ENCODE results near the gene IBA57.

The IBA57 gene

DNA sequence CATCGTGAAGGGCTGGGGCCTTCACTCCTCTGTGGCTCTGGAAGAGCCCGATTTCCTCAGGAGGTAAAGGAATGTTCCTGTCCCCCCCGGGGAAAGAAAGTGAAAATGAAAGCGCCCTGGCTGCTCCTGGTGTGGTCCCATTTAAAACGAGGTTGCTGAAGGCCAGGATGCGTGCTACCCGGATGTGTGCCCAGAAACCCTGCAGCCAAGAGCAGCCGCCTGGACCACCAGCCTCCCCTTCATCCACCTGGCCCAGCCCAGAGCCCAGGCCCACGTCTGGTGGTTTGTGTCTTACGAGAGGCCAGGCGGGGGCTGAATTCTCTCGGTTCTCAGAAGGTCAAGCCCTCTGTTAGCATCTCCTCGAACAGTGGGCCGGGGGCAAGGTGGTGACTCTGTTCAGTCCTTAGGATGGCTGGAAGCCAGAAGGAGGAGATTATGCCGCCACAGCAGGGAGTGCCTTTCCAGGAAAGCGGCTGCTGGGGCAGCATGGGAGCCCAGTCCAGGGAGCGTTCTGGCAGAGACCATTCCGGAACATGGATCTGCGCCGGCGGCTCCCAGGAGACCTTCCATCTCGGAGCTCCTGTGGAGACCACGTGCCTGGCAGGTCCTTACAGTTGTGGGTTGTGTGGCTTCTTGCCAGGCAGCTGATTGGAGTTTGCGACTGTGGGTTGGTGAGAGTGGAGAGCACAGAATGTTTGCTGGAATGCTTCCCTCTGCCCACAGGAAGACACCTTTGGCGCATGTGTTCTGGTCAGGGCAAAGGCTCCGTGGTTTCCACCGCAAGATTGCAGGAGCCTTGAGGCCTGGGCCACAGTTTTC, 24.2 kb upstream of the IBA57 start:
- H3K9me3 Mint-ChIP-seq = no peaks in the 10 kb centered on the region
- peak overlapping the region; percentile 97 for H3K27ac Mint-ChIP-seq
- peaks cover 34% of the 10 kb centered on the region for H3K4me1 Mint-ChIP-seq (ENCODE audit: low read depth)
- peaks cover 14% of the 10 kb centered on the region for H3K36me3 Mint-ChIP-seq (ENCODE audit: low read depth)
- H3K4me3 Mint-ChIP-seq = peak overlapping the region; percentile 99
- H3K27me3 Mint-ChIP-seq = no peaks in the 10 kb centered on the region

DNA sequence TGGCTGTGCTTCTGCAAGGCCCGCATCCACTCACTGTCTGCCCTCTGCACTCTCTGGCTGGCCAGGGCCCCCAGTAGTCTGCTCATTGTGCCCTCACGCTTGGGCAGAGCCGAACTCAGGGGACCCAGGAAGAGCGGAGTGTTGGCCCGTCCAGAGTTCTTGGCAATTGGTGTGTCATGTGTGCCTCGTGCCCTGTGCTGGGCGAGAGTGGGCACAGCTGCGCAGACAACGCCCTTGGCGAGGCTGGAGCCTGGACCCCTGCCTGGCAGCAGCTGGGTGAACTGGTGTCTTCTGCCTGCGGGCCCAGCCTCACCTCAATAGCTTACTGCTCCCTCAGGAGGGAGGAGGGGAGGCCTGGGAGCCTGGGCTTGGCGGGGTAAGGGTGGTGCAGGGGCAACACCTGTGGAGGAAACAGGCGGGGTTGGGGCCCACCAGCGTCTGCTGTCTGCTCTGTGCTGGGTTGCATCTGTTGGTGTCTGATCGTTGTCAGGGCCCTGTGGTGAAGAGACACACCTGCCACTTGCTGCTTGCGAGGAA, 23.4 kb upstream of the IBA57 start:
- Mint-ChIP-seq H3K36me3 (ENCODE audit: low read depth) (peaks cover 14% of the 10 kb centered on the region), H3K9me3 (no peaks in the 10 kb centered on the region), H3K4me1 (ENCODE audit: low read depth) (peaks cover 34% of the 10 kb centered on the region), H3K27ac (peak overlapping the region; percentile 97), H3K4me3 (peak overlapping the region; percentile 99), H3K27me3 (no peaks in the 10 kb centered on the region)

- Mint-ChIP-seq H3K36me3 (ENCODE audit: low read depth) (peaks cover 14% of the 10 kb centered on the region), H3K4me1 (ENCODE audit: low read depth) (peaks cover 34% of the 10 kb centered on the region), H3K27ac (peak overlapping the region; percentile 74), H3K9me3 (no peaks in the 10 kb centered on the region), H3K4me3 (peak overlapping the region; percentile 99), H3K27me3 (no peaks in the 10 kb centered on the region)
Observed at GRCh38 chr1:228142701-228143136, 22.9 kb upstream of the IBA57 start.

DNA sequence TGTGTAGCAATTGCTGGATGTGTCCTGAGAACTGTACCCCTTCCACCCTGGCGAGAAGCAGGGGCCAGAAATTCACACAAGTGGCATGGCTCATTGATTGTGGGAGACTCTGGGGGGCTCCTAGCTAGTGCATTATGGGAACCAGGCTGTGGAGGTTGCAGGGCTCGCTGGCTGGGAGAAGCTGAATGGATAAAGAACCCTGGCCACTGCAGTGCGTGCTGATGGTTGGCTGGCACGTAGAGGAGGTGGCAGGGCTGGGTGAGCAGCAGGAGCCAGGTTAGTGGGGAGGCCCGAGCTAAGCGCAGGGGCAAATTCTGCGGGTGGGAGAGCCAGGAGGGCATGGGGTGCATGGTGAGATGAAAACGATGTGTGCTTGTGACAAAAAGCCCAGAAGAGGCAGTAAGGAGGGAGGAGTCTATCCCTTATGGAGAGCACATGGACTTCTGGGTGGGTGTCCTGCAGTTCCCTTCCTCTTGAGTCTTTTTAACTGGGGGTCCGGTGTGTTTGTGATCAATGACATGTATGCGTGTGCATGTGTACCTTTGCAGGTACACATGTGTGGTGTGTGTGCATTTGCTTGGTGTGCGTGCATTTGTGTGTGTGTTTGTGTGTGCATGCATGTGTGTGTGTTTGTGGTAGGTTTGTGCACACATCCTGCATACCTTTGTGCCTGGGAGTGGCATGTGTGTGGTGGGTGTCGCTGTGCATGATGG, 22.0 kb upstream of the IBA57 start:
- Mint-ChIP-seq H3K27ac (peak overlapping the region; percentile 74), H3K9me3 (no peaks in the 10 kb centered on the region), H3K36me3 (ENCODE audit: low read depth) (peaks cover 14% of the 10 kb centered on the region), H3K4me1 (ENCODE audit: low read depth) (peaks cover 34% of the 10 kb centered on the region), H3K4me3 (peak overlapping the region; percentile 99), H3K27me3 (no peaks in the 10 kb centered on the region)

GRCh38 chr1:228144193-228144992, 21.2 kb upstream of the IBA57 start:
- H3K4me1 Mint-ChIP-seq (ENCODE audit: low read depth) = peaks cover 34% of the 10 kb centered on the region
- no peaks in the 10 kb centered on the region for H3K27me3 Mint-ChIP-seq
- peak overlapping the region; percentile 0 for H3K4me3 Mint-ChIP-seq
- no peaks in the 10 kb centered on the region for H3K9me3 Mint-ChIP-seq
- peaks cover 14% of the 10 kb centered on the region for H3K36me3 Mint-ChIP-seq (ENCODE audit: low read depth)
- H3K27ac Mint-ChIP-seq = no peak overlapping the region

DNA sequence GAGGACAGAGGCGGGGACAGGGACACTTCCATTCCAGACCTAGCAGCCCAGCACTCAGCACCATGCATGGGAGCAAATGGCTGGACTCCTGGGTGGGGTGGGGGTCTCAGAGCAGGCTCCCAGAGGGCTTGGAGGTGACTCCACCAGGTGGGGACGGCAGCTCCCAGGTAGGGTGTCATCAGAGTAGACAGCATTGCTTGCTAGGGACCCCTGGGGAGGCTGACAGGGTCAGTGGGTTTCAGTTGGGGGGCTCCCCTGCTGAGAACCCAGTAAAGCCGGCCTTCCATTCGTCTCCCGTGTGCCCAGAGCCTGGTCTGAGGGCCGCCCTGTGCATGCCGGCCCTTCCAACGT, 20.6 kb upstream of the IBA57 start:
- Mint-ChIP-seq H3K4me1 (ENCODE audit: low read depth) (peaks cover 29% of the 10 kb centered on the region), H3K36me3 (ENCODE audit: low read depth) (peaks cover 14% of the 10 kb centered on the region), H3K9me3 (no peaks in the 10 kb centered on the region), H3K27me3 (no peaks in the 10 kb centered on the region), H3K4me3 (no peak overlapping the region), H3K27ac (no peak overlapping the region)

DNA sequence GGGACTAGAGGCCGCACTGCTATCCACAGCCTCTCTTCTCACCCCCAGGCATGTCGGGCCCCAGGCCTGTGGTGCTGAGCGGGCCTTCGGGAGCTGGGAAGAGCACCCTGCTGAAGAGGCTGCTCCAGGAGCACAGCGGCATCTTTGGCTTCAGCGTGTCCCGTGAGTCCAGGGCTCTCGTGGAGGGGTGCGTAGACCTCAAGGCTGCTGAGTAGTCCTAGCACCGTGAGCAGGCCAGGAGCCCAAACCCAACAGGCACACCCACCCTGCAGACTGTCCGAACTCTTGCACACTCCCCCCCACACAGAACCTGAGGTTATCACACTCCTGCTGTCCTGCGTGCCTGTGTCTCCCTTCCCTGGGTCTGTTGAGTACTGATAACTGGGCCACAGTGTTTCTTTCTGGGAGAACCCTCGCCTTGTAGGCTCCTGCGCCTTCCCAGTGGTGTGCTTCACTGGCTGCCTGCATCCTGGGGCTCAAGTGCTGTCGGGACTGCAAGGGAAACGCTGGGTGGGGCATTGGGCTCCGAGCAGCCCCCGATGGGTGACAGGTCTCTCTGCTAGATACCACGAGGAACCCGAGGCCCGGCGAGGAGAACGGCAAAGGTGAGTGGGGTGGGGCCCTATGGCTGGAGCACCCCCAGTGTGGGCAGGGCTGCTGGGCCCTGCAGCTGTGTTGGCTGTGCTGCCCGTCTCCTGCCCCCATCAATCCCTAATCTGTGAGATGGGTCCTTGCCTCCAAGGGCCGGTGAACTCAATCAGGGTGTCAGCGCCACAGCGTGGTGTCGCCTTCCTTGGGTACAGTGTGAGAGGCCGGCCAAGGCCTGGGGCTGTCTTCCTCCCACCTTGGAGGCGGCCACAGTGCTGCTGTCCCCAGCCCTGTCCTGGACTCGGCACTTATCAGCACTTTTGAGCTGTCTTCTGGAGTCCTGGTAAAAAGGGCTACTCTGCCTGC, 19.9 kb upstream of the IBA57 start:
- no peak overlapping the region for H3K4me3 Mint-ChIP-seq
- peaks cover 29% of the 10 kb centered on the region for H3K4me1 Mint-ChIP-seq (ENCODE audit: low read depth)
- H3K9me3 Mint-ChIP-seq = no peaks in the 10 kb centered on the region
- no peaks in the 10 kb centered on the region for H3K27me3 Mint-ChIP-seq
- H3K36me3 Mint-ChIP-seq (ENCODE audit: low read depth) = peaks cover 14% of the 10 kb centered on the region
- no peak overlapping the region for H3K27ac Mint-ChIP-seq

DNA sequence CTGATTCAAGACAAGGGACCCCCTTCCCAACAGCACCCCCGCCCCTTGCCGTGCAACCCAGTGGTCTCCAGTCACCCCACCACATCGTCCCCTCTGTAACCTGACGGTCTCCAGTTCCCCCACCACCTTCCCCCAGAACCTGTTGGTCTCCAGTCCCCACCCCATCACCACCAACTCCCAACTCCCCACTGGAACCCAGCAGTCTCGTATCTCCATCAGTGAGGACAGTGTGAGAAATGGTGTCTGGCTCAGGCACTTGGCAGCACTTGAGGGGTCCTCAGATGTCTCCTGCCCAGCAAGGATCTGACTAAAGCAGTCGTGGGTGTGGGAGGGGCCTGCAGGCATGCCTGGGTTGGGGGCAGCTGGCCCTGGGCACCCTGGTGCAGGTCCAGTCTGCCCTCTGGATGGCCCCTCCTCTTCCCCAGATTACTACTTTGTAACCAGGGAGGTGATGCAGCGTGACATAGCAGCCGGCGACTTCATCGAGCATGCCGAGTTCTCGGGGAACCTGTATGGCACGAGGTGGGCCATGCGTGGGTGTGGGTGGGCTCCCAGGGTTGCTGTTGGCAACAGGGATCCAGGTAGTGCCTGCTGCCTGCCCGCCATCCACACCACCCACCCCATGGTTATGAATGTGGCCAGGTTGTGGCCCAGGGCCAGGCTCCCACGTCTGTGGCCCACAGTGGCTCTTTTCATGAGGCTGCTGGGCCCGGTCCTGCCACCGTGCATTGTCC, 19.0 kb upstream of the IBA57 start:
- H3K27me3 Mint-ChIP-seq = no peaks in the 10 kb centered on the region
- no peaks in the 10 kb centered on the region for H3K9me3 Mint-ChIP-seq
- peaks cover 25% of the 10 kb centered on the region for H3K4me1 Mint-ChIP-seq (ENCODE audit: low read depth)
- H3K36me3 Mint-ChIP-seq (ENCODE audit: low read depth) = peaks cover 11% of the 10 kb centered on the region
- no peak overlapping the region for H3K4me3 Mint-ChIP-seq
- no peak overlapping the region for H3K27ac Mint-ChIP-seq

DNA sequence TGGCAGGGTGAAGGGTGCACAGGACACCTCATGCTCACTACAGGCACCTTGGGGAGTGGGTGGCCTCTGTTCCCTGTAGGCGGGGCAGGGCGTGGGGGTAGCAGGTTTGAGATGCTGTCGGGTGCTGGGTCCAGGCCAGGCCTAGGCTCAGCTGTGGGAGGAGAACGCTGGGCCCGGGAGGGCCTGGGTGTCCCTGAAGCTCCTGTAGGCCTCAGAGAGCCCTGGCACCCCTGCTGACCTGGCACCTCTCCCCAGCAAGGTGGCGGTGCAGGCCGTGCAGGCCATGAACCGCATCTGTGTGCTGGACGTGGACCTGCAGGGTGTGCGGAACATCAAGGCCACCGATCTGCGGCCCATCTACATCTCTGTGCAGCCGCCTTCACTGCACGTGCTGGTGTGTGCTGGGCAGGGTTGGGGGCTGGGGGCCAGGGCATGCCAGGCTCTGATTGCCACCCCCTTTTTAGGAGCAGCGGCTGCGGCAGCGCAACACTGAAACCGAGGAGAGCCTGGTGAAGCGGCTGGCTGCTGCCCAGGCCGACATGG, 18.4 kb upstream of the IBA57 start:
- no peak overlapping the region for H3K4me3 Mint-ChIP-seq
- no peak overlapping the region for H3K27ac Mint-ChIP-seq
- H3K9me3 Mint-ChIP-seq = no peaks in the 10 kb centered on the region
- peaks cover 10% of the 10 kb centered on the region for H3K36me3 Mint-ChIP-seq (ENCODE audit: low read depth)
- H3K4me1 Mint-ChIP-seq (ENCODE audit: low read depth) = peaks cover 21% of the 10 kb centered on the region
- no peaks in the 10 kb centered on the region for H3K27me3 Mint-ChIP-seq

DNA sequence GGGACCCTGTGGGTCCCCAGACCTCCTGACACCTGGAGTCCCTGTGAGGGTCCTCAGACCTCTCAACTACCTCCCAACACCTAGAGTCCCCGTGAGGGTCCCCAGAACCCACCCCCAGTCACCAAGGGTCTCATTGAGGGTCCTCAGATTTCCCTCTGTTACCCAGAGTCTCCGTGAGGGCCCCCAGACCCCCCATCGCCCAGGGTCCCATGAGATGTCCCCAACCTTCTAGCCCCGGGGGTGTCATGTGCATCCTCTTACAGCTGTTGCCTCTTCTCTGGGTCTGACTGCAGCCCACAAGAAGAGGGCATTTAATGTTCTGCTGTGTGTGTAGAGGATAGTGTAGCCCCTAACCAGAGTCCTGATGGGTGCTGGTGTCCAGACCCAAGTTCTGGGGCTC, 17.8 kb upstream of the IBA57 start:
- H3K4me3 Mint-ChIP-seq = no peak overlapping the region
- H3K9me3 Mint-ChIP-seq = no peaks in the 10 kb centered on the region
- no peaks in the 10 kb centered on the region for H3K27me3 Mint-ChIP-seq
- H3K36me3 Mint-ChIP-seq (ENCODE audit: low read depth) = peaks cover 8% of the 10 kb centered on the region
- peaks cover 15% of the 10 kb centered on the region for H3K4me1 Mint-ChIP-seq (ENCODE audit: low read depth)
- H3K27ac Mint-ChIP-seq = no peak overlapping the region

DNA sequence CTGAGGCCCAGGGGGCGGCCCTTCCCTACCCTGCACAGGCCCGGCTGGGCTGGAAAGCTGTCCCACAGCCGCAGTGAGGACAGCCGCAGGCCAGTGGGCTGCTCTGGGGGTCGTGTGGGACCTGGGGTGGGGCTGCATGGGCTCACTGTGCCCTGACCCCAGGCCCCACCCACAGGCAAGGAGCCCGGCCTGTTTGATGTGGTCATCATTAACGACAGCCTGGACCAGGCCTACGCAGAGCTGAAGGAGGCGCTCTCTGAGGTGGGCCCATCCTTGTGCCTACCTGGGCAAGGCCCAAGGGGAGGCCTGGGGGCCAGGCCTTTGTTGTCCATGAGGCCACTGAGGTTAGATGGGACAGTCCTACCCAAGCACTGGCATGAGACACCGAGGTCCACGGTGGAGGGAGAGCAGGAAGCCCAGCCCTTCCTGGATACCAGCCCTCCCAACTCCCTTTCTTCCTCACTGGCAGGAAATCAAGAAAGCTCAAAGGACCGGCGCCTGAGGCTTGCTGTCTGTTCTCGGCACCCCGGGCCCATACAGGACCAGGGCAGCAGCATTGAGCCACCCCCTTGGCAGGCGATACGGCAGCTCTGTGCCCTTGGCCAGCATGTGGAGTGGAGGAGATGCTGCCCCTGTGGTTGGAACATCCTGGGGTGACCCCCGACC, 17.3 kb upstream of the IBA57 start:
- peaks cover 10% of the 10 kb centered on the region for H3K4me1 Mint-ChIP-seq (ENCODE audit: low read depth)
- H3K4me3 Mint-ChIP-seq = no peak overlapping the region
- no peaks in the 10 kb centered on the region for H3K9me3 Mint-ChIP-seq
- H3K27ac Mint-ChIP-seq = no peak overlapping the region
- no peaks in the 10 kb centered on the region for H3K27me3 Mint-ChIP-seq
- peaks cover 2% of the 10 kb centered on the region for H3K36me3 Mint-ChIP-seq (ENCODE audit: low read depth)

DNA sequence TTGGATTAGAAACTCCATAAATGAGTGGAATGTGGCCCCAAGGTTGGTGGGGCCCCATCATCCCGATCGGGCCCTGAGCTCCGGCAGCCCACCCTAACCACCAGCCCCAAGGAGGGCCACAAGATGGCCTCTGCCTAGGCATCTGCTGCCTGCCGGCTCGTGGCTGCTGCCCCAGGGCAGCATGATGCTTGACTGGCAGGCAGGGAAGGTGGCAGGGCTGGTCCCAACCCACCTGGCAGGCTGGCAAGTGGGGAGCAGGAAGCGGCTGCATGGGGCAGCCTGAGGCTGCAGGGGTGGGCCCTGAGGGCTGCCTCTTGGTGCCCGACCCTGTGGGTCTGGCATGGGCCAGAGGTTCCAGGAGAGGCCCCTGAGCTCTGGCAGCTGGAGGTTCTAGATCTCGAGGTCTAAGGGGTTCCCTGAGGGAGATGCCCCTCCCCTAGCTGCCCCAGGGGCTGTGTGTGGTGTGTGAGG, 16.6 kb upstream of the IBA57 start:
- no peak overlapping the region for H3K27ac Mint-ChIP-seq
- H3K4me1 Mint-ChIP-seq (ENCODE audit: low read depth) = peaks cover 3% of the 10 kb centered on the region
- H3K27me3 Mint-ChIP-seq = no peaks in the 10 kb centered on the region
- no peaks in the 10 kb centered on the region for H3K9me3 Mint-ChIP-seq
- H3K36me3 Mint-ChIP-seq (ENCODE audit: low read depth) = no peaks in the 10 kb centered on the region
- H3K4me3 Mint-ChIP-seq = no peak overlapping the region

All from stimulated activated naive CD8-positive, alpha-beta T cell treated with anti-CD3 and anti-CD28 coated beads, Interleukin-15, Interleukin-2, amounts not matched to agents 100 ng/mL and 50 ng/mL, for 24 hours (primary cell).